NCI-H2171 (cell line): ENCODE data around the gene RFFL.
"Not testable (repeated sequence)": the region's sequence is repeated elsewhere in the genome, so short reads cannot be mapped to it uniquely, and the experiment has no call there.

Experiments used
- DNase-seq: peaks from one replicate; lab custom pipeline; 2025; lab: John Stamatoyannopoulos, UW

The RFFL gene

DNA sequence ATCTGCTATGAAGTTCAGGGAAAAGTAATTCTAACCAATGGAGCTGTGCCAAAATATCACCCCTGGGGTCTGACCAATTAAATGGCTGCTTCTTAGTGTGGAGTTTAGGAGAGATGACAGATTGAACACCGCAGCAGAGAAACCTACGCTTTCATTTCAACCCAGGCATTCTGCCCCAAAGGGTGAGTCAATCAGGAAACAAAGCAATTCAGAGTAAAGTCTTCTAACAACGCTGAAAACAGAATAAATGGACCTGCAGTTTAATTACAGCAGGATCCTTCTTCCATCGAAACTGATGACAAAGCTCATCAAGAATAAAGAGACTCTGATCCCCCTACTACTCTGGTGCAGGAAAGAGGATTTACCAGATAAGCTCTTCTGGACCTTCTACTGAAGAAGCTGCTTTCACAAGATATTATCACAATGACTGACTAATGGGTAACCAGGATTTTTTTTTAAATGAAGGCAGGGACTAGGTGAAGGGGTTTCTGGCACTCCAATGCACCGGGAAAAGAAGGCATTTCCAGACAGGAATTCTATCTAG, 16.7 kb downstream of the RFFL start:
- peak; percentile 22 for DNase-seq

DNA sequence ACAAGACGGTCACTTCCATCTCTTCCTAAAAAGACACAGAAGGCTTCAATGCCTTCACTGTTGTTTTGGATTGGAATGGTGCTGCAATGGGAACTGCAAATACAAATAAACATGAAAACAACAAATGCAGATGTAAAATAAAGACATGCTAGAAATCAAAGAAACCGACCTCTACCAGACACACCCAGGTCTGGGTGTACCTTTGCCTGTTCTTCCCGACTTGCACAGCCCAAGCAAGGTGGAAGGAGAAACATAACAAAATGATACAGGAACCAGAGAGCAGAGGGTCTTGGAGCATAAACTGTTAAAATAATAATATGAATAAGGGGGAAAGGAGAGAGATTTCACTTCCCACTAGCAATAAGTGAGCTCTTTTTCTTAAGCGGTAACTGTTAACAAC, 17.3 kb downstream of the RFFL start:
- no peak for DNase-seq

DNA sequence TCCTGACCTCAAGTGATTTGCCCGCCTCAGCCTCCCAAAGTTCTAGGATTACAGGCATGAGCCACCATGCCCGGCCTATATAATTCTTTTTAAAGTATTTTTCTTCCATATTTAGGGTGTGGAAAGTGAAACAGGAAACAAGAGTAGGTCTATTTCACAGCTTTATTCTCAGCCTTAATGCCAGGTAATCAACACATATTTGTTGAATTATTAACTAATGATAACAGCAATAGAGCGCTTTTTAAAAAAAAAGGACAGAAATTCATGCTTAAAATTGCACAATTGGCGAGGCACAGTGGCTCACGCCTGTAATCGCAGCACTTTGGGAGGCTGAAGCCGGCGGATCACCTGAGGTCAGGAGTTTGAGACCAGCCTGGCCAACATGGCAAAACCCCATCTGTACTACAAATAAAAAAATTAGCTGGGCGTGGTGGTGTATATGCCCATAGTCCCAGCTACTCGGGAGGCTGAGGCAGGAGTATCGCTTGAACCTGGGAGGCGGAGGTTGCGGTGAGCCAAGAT, 18.0 kb downstream of the RFFL start:
- DNase-seq, result not testable (repeated sequence)

DNA sequence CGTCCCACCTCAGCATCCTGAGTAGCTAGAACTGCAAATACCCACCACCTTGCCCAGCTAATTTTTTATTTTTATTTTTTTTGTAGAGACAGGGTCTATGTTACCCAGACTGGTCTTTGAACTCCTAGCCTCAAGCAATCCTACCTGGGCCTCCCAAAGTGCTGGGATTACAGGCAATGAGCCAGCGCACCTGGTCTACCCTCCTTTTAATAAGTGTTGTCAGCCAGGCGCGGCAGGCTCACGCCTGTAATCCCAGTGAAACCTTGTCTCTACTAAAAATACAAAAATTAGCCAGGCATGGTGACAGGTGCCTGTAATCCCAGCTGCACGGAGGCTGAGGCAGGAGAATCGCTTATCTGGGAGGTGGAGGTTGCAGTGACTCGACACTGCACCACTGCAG, 19.3 kb downstream of the RFFL start:
- no peak for DNase-seq

DNA sequence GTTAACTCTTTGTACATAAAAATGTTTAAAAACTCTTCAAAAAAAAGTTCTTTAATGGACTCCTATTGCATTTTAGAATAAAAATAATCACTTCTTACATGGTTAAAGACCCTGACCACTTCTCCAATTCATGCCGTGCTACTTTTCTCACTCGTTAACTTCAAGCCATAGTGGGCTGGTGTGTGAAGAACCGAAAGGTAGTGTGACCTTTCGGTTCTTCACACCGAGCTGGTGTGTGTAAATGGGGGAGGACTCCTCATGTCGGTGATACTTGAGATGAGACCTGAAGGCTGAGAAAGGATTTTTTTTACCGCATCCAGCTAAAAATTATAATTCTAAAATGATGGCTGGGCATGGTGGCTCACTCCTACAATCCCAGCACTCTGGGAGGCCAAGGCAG, 22.1 kb downstream of the RFFL start:
- no peak for DNase-seq

DNA sequence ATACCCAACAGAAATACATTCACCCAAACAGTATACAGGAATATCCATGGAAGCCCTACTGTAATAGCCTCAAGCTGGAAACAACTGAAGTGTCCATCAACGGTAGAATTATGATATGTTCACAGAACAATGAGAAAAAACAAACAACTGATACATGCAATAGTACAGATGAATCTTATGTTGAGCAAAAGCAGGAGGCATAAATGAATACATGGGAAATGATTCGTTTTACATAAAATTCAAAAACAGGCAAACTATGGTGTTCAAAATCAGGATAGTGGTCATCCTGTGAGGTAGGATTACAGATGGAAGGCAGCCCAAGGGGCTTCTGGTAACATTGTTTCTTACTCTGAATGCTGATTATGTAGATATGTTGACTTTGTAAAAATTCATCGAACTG, 25.1 kb downstream of the RFFL start:
- no peak for DNase-seq

DNA sequence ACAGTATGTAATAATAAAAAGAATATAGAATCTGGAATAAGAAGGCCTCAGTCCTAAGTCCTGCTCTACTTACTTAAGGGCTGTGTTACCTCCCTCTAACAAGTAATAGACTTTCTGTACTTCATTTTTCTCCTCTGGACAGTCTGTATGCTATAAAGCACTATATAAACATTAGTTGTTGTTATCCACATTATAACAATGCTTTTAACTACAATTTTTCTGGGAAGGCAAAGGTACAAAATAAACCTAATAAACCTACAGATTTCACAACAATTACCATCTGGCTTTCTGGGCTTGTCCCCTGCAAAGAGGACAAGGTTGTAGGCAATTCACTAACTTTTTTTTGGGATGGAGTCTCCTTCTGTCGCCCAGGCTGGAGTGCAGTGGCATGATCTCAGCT, 32.7 kb downstream of the RFFL start:
- no peak for DNase-seq

DNA sequence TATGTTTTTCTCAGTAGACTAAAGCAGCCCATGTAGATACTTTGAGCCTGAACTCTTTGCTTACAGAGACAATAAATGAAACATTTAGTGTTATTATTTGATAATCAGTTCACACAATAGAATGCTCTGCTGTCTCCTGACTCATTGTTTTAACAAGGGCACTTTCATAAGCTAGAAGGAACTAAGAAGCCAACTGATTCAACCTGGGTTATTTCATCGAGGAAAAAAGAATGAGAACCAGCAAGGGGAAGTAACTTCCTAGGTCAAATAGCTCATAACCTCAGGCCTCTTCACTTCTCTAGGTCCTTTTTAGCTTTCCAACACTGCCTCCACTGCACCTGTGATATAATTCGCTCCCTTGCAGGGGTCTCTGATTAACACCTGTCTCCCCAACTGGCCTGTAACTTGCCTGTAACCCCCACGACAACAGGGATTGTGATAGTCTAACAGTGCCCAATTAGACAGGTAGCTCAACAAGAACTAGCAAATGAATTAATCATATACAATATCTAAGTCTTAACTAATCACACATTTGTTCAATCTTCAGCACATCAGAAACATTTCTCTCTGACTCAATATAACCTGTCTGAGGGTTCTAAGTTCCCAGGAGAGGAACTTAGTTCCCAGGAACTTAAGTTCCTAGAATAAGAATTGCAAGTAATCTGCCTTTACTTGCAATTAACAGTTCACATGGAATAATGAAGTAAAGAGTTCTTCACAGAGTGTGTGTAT, 34.8 kb downstream of the RFFL start:
- no peak for DNase-seq

DNA sequence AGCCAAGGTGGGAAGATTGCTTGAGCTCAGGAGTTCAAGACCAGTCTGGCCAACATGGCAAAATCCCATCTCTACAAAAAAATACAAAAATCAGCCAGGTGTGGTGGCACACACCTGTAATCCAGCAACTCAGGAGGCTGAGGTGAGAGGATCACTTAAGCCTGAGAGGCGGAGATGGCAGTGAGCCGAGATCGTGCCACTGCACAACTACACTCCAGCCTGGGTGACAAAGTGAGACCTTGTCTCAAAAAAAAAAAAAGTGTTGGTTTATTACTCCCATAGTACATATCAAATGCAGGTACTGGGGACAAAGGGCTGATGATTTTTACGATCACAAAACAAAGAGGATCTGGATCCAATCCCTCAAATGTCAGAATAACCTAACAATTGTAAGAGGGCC, 35.4 kb downstream of the RFFL start:
- DNase-seq, result not testable (repeated sequence)

DNA sequence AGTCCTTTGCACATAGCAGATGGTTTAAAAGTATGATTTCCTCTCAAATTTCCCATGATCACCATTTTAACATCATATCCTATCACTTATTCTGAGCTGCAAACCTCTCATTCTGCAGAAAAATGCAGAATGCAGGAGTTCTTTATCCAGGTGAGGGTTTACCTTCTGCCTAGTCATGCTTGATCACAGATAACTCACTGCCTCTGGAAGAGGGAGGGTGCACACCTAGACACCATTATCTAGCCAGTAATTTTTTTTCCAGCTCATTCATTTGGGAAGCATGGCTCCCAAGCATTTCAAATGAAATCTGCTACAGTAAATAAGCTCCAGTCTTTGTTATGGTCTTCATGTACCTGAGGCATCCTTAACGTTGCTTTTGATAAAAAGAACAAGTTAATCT, 38.0 kb downstream of the RFFL start:
- DNase-seq, result no peak

DNA sequence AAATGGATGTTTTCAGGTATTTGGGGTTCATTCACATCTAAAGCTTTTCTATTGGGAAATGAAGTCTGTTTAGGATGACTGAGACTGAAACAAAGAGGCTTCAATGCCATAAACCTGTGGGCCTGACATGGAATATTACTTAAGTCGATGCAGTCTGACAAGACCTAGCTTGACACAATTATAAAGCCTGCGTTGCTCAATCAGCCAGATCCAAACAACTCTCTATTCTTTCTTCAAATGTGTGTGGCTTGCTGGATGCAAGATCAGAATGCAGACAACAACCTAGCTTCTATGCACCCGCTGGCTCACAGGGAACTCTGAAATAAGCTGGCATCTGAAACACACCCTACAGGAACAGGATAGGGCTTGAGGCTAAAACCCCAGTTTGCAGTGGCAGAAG, 40.0 kb downstream of the RFFL start:
- no peak for DNase-seq

DNA sequence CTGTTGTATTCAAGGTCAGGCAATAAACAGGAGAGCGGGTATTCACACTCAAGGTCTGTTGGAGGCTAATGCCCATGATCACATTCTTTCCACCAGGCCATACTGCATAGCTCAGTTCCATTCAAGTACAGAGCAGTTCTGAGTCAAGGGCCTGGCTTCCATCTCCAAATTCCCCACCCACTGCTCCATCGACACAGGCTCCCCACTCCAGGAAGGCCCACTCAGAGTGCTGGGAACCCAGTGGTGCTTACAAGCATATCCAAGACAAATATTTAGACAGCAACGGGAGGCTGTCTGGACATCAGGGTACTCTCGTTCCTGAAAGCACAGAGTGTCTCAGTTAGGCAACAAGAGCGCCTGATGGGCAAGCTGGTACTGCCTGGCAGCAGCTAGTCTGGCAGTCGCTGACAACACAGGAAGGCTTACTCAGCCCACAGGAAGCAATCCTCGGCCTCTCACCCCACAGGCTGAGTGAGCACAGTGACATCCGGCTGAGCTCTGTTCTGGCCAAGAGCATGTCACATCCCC, 40.9 kb downstream of the RFFL start:
- no peak for DNase-seq

DNA sequence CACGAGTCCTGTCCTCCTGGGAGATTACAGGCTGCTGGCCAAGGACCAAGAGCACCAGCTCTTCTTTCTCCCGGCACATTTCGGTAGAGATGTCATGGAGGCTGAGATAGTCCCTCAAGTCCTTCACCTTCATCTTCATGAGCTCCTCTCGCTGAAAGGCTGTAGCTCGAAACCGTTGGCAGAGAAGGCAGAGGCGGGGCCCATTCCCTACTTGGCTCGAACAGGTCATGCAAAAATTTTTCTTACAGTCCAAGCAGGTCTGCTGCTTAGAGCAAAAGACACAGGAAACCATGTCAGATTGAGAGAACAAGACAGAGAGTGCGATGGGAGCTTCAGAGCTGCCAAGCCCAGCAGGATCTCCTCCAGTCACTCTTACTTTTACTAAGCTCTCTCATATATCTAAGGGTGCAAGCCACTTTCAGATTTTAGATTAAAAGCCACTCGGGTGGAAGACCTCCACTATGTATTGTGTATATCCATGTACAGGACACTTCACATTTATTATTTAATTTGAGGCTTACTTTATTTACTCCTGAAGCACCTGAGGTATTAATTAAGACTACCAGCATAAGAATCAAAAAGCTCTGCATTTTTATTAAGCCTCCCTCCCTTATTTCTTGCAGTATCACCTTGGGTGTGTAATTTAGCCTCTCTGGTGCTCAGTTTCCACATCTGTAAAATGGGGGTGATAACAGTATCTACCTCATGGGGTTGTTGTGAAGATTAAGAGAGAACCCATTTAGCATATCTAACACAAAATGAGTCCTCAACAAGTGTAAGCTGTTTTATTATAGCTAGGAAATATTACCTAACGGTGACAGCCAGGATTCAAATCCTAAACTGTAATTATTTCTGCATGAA, 41.8 kb downstream of the RFFL start:
- no peak for DNase-seq

DNA sequence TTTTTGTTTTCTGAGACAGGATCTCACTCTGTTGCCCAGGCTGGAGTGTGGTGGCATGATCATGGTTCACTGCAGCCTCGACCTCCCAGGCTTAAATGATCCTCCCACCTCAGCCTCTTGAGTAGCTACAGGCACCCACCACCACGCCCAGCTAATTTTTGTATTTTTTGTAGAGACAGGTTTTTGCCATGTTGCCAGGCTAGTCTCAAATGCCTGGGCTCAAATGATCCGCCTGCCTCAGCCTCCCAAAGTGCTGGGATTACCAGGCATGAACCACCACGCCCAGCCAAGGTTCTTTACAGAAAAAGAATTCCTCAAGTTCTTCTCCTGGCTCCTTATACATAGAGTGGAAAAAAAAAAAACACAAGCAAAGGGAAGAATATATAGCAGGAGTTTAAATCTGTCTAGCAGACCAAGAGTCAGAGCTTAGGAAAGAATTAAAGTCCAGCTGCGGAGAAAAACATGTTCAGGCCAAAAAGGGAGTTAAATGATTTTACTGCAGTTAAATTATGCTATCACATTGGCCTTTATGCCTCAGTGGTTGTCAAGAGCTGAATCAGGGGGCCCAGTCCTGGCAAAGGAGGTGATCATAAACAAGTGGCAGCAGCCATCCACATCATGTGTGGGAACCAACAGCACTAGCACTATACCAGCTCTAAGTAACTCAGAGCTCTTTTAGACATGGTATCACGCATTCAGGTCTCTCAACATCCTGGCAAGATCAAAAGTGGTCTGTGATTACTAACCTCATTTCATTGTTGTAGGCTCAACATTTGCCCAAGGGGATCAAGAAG, 43.9 kb downstream of the RFFL start:
- no peak for DNase-seq

DNA sequence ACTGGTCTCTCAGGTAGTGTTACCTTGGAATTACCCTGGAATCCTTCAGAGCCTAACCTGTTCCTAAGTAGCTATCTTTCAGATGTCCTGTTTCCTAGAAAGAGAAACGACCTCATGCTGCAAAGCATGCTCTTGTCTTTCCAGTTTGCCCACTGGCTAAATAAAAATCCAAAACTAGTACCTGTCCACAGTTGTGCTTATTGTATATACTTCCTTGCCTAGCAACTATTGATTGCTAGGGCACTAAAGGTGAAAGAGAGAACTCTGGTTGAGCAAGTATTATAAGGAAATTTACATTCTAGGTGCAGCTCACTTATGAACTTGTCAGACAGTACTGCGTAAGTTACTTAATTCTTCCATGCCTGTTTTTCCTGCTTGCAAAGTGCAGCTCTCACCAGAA, 44.7 kb downstream of the RFFL start:
- DNase-seq, result no peak

DNA sequence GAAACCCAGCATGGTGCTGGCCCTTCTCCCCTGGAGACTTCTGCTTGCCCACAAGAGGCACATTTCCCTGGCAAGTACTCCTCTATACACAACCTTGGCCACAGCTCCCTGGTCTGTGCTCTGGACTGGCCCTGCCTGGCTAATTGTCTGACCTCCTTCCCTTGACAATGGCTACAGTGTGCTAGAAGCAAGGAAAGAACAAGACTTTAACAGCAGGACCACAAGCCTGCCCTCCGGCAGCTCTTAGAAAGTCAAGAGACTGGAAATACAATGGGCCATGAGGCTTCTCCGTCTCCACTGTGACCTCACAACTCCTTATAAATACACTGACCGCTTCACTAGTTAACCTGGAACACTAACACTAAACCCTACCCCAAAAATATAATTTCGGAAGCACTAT, 46.5 kb downstream of the RFFL start:
- DNase-seq, result no peak

DNA sequence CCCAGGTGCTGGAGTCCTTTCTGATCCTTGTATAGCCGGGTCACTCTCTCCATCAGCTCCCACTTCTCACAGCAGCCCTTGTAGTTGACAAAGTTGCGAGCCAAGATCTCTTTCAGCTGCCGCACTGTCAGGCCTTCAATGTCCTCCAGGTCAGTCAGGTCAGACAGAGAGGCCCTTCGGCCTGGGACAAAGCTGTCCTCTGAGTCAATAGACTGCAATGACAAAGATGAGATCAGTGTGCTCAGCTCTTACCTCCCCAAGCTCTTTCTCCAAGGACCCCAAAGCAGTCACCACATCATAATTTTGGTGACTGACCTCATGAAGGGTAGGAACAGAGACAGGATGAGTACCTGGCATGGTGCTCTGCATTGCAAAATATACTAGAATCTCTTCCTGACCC, 47.1 kb downstream of the RFFL start:
- no peak for DNase-seq

DNA sequence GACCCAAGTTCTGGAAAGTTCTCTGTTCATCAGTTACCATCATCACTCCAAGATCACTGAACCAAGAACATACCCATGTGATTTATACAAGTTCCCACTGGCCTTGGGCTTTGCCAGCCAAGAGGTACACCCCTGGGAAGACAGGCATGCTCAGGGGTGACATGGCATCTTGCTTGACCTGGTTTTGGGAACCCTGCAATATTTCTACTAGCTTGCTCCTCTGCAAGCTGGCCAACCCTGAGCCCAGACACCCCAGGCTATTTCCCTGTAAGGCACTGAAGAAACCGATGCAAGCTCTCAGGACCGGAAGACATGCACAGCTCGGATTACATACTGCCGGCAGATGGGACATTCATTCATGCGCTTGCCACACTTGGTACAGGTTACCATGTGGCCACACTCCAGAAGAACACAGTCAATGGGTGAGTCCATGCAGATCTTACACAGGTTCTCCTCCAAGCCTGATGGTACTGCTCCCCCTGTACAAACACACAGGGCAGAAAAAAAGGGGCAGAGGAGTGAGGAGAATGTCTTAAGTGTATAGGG, 51.8 kb downstream of the RFFL start:
- DNase-seq, result peak; percentile 70

DNA sequence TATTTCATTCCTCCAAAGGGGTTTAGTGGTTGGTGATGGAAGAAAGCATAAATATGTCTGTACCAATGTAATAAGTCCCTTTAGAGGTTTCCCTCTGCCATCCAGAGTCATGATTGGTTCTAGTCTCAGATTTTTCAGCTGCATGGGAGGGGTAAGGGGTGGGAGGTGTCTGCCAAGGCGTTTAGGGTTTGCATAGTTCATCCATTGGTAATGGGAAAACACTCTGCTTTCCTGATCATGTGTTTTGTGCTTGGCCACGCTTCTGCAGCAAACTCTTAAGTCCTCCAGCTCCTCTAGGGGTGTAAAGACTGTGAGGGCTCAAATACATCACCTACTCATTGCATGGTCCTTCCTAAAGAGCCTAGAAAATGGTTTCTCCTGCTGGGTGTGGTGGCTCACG, 53.4 kb downstream of the RFFL start:
- no peak for DNase-seq

DNA sequence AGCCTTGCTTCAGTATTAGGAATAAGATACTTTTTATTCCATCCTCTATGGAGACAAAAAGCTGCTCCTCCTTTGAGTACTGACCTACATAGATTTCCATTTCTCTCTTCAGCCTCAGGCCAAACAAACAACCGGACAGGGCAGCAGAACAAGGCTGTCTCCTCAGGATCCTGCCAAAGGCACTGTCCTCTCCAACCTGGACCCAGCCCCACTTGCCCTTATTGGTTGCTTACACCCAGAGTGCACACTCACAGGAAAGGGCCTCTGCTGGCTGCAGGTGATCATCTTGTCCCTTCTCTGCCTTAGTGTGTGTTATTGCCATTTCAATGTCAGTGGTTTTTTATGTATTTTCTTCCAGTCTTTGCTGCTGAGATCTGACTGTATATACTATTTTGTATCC, 56.5 kb downstream of the RFFL start:
- no peak for DNase-seq

DNA sequence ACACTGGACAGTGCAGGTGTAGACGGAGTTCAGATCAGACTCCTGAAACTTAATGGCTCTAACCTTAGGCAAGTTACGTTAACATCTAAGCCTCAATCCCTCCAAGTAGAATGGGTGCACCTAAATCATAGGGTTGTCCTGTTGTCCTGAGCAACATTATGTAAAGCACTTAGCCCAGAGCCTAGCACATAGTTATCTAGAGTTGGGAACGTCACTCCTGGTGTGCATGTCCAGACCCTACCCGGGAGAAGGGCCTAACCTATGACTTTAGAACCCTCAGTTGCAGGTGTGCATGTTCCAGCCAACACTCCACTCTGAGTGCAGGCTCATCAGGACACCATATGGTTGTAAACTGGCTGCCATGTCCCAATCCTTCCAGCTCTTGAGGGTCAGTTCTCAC, 57.2 kb downstream of the RFFL start:
- DNase-seq, result no peak

DNA sequence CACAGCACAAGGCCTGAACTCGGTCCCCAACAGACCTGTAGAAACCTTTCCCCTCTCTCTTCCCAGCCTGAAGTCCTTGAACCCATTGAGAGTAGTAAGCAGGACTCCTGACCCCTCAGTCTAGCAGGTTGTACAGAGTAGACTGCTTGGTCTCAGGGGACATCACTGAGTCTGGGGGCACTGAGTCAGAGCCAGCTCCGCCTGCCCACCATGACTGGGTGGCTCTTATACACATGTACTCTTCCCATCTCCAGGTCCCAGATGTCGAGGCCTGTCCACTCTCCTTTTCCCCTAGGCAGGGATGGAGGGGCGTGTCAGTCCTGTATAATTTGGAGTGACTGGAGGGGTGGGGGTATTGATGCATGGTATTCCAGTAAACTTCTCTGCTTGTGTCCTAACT, 59.7 kb downstream of the RFFL start:
- no peak for DNase-seq
